A549 (cell line): ENCODE data around the gene ATF7IP2. TPM values are rescaled to one million over a fixed set of nuclear protein-coding genes. Genes with fewer than 3 reads are reported as not detected.

Experiments
- ATAC-seq, 2 experiments: fragments of 200-7000 bp in 1 of 2; fragments of >200 bp in 1 of 2; cut with Nextera tagmentation in 1 of 2; cut with Tn5 transposase in 1 of 2; 3 replicates each; pipeline versions ENCODE4 v1.8.0 to v1.9.1; 2018 to 2020; ENCODE audit warnings: mild to moderate bottlenecking in 1 of 2, moderate library complexity in 1 of 2
- CTCF ChIA-PET: fragments of 300-600 bp; sonication (Branson Sonifier 250); formaldehyde crosslinking; extraction: SDS; loops from one replicate; lab custom pipeline; 2021; ENCODE audit warnings: antibody characterized with exemption, inconsistent platforms; lab: Yijun Ruan, JAX
- POLR2A ChIA-PET: fragments of 350-600 bp; formaldehyde crosslinking; extraction: SDS; loops from one replicate; lab custom pipeline; 2021; ENCODE audit warnings: antibody characterized with exemption, inconsistent platforms; lab: Yijun Ruan, JAX
- DNase-seq, 2 experiments: peaks; one replicate each; pipeline versions ENCODE4 v3.0.0 to v3.0.0-alpha.2; 2011 to 2016; ENCODE audit warnings: low read depth in 1 of 2, low spot score in 1 of 2
- FAIRE-seq: peaks from 2 replicates; lab custom pipeline; 2011; peaks lifted over from hg19 to GRCh38; lab: Jason Lieb, UNC
- H3K27ac ChIP-seq, 2 experiments: fragments of >200 bp; sonication (Bioruptor Twin); formaldehyde crosslinking; 3 replicates each; pipeline ENCODE4 v1.5.1; 2016 to 2017
- H3K4me1 ChIP-seq: fragments of >200 bp; sonication (Bioruptor Twin); formaldehyde crosslinking; 3 replicates; pipeline ENCODE4 v1.6.1; 2016
- H3K4me2 ChIP-seq: fragments of >200 bp; sonication (Bioruptor Twin); formaldehyde crosslinking; 3 replicates; pipeline ENCODE4 v1.6.1; 2016
- H3K4me3 ChIP-seq: fragments of >200 bp; sonication (Bioruptor Twin); formaldehyde crosslinking; 3 replicates; pipeline ENCODE4 v1.5.1; 2016
- H3K9me3 ChIP-seq: fragments of >200 bp; sonication (Bioruptor Twin); formaldehyde crosslinking; 3 replicates; pipeline ENCODE4 v1.6.1; 2016
- BHLHE40 ChIP-seq: IDR thresholded peaks from 2 replicates; pipeline ENCODE4 v1.6.1; 2012; ENCODE audit warnings: low read depth, low read length, inconsistent platforms
- CHD2 ChIP-seq: fragments of 150-350 bp; IDR thresholded peaks from 2 replicates; pipeline ENCODE4 v1.6.1; 2014; ENCODE audit warnings: low read length; ENCODE audit not compliant: partially characterized antibody
- FOXS1 ChIP-seq: fragments of 250-450 bp; sonication (Bioruptor Pico); IDR thresholded peaks from 2 replicates; pipeline ENCODE4 v1.5.0; 2020; ENCODE audit warnings: mild to moderate bottlenecking, moderate library complexity
- HOXA7 ChIP-seq: fragments of 250-450 bp; sonication (Bioruptor Pico); IDR thresholded peaks from 2 replicates; pipeline ENCODE4 v1.5.0; 2020; ENCODE audit warnings: mild to moderate bottlenecking, moderate library complexity
- JUN ChIP-seq, 2 experiments: fragments of >200 bp; sonication (Bioruptor Twin); formaldehyde crosslinking; IDR thresholded peaks; 2 replicates in 1 of 2; 3 replicates in 1 of 2; pipeline ENCODE4 v1.6.1; 2016 to 2017
- MAZ ChIP-seq: fragments of 150-350 bp; IDR thresholded peaks from 2 replicates; pipeline ENCODE4 v1.6.1; 2014; ENCODE audit warnings: antibody characterized with exemption, low read depth, low read length, borderline replicate concordance
- MYC ChIP-seq: IDR thresholded peaks from 2 replicates; pipeline ENCODE4 v1.6.1; 2012; ENCODE audit warnings: mild to moderate bottlenecking, inconsistent platforms, low read length, improper control_type of control experiment, borderline replicate concordance
- NFE2L2 ChIP-seq: fragments of 150-350 bp; conservative IDR thresholded peaks from 2 replicates; pipeline ENCODE4 v1.6.1; 2014; ENCODE audit warnings: low read length
- NPAS2 ChIP-seq: fragments of 250-450 bp; sonication (Bioruptor Pico); IDR thresholded peaks from 2 replicates; pipeline ENCODE4 v1.8.0; 2022; ENCODE audit warnings: mild to moderate bottlenecking, moderate library complexity, borderline replicate concordance
- NR3C1 ChIP-seq: fragments of >200 bp; sonication (Bioruptor Twin); formaldehyde crosslinking; IDR thresholded peaks from 3 replicates; pipeline ENCODE4 v1.6.1; 2017
- POLR2AphosphoS2 ChIP-seq: conservative IDR thresholded peaks from 2 replicates; pipeline ENCODE4 v1.6.1; 2012; ENCODE audit warnings: low read length, improper control_type of control experiment, inconsistent platforms
- RAD21 ChIP-seq, 2 experiments: fragments of >200 bp in 1 of 2; sonication (Bioruptor Twin) in 1 of 2; formaldehyde crosslinking in 1 of 2; IDR thresholded peaks in 1 of 2; conservative IDR thresholded peaks in 1 of 2; 2 replicates in 1 of 2; 3 replicates in 1 of 2; pipeline ENCODE4 v1.6.1; 2012 to 2018; ENCODE audit warnings: inconsistent platforms in 1 of 2
- RARB ChIP-seq: fragments of 250-450 bp; sonication (Bioruptor Pico); IDR thresholded peaks from 2 replicates; pipeline ENCODE4 v1.8.0; 2021; ENCODE audit warnings: mild to moderate bottlenecking, moderate library complexity
- RCOR1 ChIP-seq: fragments of 150-350 bp; IDR thresholded peaks from 2 replicates; pipeline ENCODE4 v1.6.1; 2014; ENCODE audit warnings: antibody characterized with exemption, low read length, low read depth
- RFX5 ChIP-seq: fragments of 450-650 bp; IDR thresholded peaks from 2 replicates; pipeline ENCODE4 v1.7.1; 2014; ENCODE audit warnings: antibody characterized with exemption, mild to moderate bottlenecking, moderate library complexity
- SMC3 ChIP-seq: fragments of >200 bp; sonication (Bioruptor Twin); formaldehyde crosslinking; IDR thresholded peaks from 3 replicates; pipeline ENCODE4 v1.6.1; 2018; ENCODE audit warnings: inconsistent platforms
- SREBF2 ChIP-seq: fragments of 450-650 bp; IDR thresholded peaks from 2 replicates; pipeline ENCODE4 v1.6.1; 2014; ENCODE audit warnings: mild to moderate bottlenecking, moderate library complexity
- TP53 ChIP-seq: fragments of 250-450 bp; sonication (Bioruptor Pico); IDR thresholded peaks from 2 replicates; pipeline ENCODE4 v1.5.0; 2021; ENCODE audit warnings: mild to moderate bottlenecking, moderate library complexity
- ZC3H11A ChIP-seq: fragments of 450-650 bp; IDR thresholded peaks from 2 replicates; pipeline ENCODE4 v1.6.1; 2014; ENCODE audit warnings: antibody characterized with exemption, mild to moderate bottlenecking
- ZFP36 ChIP-seq: fragments of 450-650 bp; IDR thresholded peaks from 2 replicates; pipeline ENCODE4 v1.6.1; 2014; ENCODE audit warnings: borderline replicate concordance; ENCODE audit not compliant: partially characterized antibody
- ZNF302 ChIP-seq: fragments of 250-450 bp; sonication (Bioruptor Pico); IDR thresholded peaks from 2 replicates; pipeline ENCODE4 v1.9.0; 2021; ENCODE audit warnings: inconsistent platforms, mild to moderate bottlenecking, moderate library complexity
- ZSCAN20 ChIP-seq: fragments of 250-450 bp; sonication (Bioruptor Pico); IDR thresholded peaks from 2 replicates; pipeline ENCODE4 v1.8.0; 2022; ENCODE audit warnings: mild to moderate bottlenecking, moderate library complexity
- WGBS: methylation state at CpG from one replicate; pipeline ENCODE4 v1.1.6; 2017; ENCODE audit errors: missing lambda C conversion rate; 5-methylcytosine and 5-hydroxymethylcytosine counted together
- polyA plus RNA-seq, 4 experiments: library from polyadenylated mRNA; depleted of rRNA in 3 of 4; stranded (reverse); fragments of >200 nt; fragmentation: RNase III in 1 of 4; extraction: RNeasy Plus Mini Kit Qiagen cat#74134 plus additional on column Dnase treatment in 1 of 4; gene quantifications; 2 replicates in 3 of 4; 3 replicates in 1 of 4; pipeline ENCODE4 v1.2.3, GENCODE V29; 2011 to 2017
- TF ChIP-seq, protein P1 (sequence below): fragments of 200-600 bp; sonication (generic); IDR thresholded peaks from 2 replicates; pipeline ENCODE4 v1.6.1; 2016; ENCODE audit warnings: antibody characterized with exemption, mild to moderate bottlenecking, moderate library complexity
- TF ChIP-seq, protein P2 (sequence below): fragments of 150-350 bp; IDR thresholded peaks from 2 replicates; pipeline ENCODE4 v1.6.1; 2014; ENCODE audit warnings: low read depth, mild to moderate bottlenecking, low read length
- TF ChIP-seq, protein P3 (sequence below): IDR thresholded peaks from 2 replicates; pipeline ENCODE4 v1.6.1; 2012; ENCODE audit warnings: low read depth, borderline replicate concordance
- TF ChIP-seq, protein P4 (sequence below): fragments of 250-450 bp; sonication (Bioruptor Pico); IDR thresholded peaks from 2 replicates; pipeline ENCODE4 v1.5.0; 2020; ENCODE audit warnings: low read depth, mild to moderate bottlenecking, moderate library complexity
- TF ChIP-seq, protein P5 (sequence below): fragments of 450-650 bp; IDR thresholded peaks from 2 replicates; pipeline ENCODE4 v1.6.1; 2014; ENCODE audit warnings: antibody characterized with exemption

Gene ATF7IP2
- polyA plus RNA-seq, 2 of the 4 experiments (the other 2 are of a cell fraction): 12.3 to 23.5 TPM

- ATAC-seq: no peak
- no peaks in the 10 kb centered on the region for H3K9me3 ChIP-seq
- H3K27ac ChIP-seq: no peak overlapping the region
- FAIRE-seq: no peak
- no peak for DNase-seq
- no peak overlapping the region for H3K4me3 ChIP-seq
- CTCF ChIA-PET: no interaction called here
- POLR2A ChIA-PET: no interaction called here
- no peak overlapping the region for H3K4me2 ChIP-seq
- H3K4me1 ChIP-seq: 0 out of 3 replicates have a peak, but pooled peaks cover 1% of the 10 kb centered on the region
- WGBS: 95% methylated on average over 8 of the region's 8 CpGs
- no peak for TF ChIP-seq MYC
- no peak for TF ChIP-seq MAZ
- no peak for TF ChIP-seq NPAS2 (CRISPR knock-in tag)
- TF ChIP-seq RFX5: no peak
- no peak for TF ChIP-seq NR3C1
- TF ChIP-seq NFE2L2: no peak
- no peak for TF ChIP-seq ZFP36
- TF ChIP-seq RCOR1: no peak
- TF ChIP-seq, protein P1, sequence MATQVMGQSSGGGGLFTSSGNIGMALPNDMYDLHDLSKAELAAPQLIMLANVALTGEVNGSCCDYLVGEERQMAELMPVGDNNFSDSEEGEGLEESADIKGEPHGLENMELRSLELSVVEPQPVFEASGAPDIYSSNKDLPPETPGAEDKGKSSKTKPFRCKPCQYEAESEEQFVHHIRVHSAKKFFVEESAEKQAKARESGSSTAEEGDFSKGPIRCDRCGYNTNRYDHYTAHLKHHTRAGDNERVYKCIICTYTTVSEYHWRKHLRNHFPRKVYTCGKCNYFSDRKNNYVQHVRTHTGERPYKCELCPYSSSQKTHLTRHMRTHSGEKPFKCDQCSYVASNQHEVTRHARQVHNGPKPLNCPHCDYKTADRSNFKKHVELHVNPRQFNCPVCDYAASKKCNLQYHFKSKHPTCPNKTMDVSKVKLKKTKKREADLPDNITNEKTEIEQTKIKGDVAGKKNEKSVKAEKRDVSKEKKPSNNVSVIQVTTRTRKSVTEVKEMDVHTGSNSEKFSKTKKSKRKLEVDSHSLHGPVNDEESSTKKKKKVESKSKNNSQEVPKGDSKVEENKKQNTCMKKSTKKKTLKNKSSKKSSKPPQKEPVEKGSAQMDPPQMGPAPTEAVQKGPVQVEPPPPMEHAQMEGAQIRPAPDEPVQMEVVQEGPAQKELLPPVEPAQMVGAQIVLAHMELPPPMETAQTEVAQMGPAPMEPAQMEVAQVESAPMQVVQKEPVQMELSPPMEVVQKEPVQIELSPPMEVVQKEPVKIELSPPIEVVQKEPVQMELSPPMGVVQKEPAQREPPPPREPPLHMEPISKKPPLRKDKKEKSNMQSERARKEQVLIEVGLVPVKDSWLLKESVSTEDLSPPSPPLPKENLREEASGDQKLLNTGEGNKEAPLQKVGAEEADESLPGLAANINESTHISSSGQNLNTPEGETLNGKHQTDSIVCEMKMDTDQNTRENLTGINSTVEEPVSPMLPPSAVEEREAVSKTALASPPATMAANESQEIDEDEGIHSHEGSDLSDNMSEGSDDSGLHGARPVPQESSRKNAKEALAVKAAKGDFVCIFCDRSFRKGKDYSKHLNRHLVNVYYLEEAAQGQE: no peak
- TF ChIP-seq, protein P2, sequence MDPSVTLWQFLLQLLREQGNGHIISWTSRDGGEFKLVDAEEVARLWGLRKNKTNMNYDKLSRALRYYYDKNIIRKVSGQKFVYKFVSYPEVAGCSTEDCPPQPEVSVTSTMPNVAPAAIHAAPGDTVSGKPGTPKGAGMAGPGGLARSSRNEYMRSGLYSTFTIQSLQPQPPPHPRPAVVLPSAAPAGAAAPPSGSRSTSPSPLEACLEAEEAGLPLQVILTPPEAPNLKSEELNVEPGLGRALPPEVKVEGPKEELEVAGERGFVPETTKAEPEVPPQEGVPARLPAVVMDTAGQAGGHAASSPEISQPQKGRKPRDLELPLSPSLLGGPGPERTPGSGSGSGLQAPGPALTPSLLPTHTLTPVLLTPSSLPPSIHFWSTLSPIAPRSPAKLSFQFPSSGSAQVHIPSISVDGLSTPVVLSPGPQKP: no peak
- no peak for TF ChIP-seq CHD2
- TF ChIP-seq POLR2AphosphoS2: no peak
- TF ChIP-seq, protein P3, sequence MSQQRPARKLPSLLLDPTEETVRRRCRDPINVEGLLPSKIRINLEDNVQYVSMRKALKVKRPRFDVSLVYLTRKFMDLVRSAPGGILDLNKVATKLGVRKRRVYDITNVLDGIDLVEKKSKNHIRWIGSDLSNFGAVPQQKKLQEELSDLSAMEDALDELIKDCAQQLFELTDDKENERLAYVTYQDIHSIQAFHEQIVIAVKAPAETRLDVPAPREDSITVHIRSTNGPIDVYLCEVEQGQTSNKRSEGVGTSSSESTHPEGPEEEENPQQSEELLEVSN: no peak
- no peak for TF ChIP-seq HOXA7
- TF ChIP-seq ZC3H11A: no peak
- TF ChIP-seq RAD21 (conservative IDR thresholded peaks at IDR 0.05 in 1 of 2, IDR thresholded peaks at IDR 0.05 in 1 of 2): no peak
- no peak for TF ChIP-seq ZNF302 (CRISPR knock-in tag)
- TF ChIP-seq, protein P4, sequence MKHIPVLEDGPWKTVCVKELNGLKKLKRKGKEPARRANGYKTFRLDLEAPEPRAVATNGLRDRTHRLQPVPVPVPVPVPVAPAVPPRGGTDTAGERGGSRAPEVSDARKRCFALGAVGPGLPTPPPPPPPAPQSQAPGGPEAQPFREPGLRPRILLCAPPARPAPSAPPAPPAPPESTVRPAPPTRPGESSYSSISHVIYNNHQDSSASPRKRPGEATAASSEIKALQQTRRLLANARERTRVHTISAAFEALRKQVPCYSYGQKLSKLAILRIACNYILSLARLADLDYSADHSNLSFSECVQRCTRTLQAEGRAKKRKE (CRISPR knock-in tag): no peak
- no peak for TF ChIP-seq SMC3
- TF ChIP-seq, all 56 proteins: peak for 0
These were observed 142.8 kb downstream of the ATF7IP2 start for GRCh38 chr16:10528635-10529034.

DNA sequence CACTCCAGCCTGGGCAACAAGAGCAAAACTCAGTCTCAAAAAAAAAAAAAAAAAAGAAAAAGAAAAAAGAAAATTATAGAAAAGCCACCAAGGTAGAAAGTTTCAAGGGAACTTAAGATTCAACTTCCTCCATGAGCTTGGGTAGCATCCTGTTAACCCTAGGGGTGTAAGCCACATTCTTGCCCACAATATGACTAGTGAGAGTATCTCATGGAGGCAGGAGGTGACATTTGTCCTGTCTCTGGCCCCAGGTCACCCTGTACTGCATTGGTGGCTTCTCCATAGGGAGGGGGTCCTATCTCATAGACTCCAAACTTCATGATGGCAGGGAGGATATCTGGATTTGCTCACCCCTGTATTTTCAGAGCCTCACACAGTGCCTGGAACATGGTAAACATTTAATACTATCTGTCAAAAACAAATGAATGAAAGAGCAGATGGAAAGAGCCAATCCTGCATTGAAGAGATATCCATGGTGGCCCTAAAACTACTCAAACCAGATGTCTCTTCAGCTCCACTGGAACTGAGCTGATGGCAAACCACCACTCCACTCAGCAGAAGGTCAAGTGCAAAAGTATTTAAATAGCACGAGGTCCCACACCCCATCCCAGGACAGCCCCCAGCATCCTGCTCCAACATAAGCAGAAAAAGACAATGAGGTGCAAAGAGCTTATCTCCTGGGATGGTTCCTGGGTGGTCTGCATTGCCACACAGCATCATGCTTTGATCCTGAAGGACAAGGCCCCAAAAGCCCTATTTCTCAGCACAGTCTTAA is 144.2 kb downstream of the ATF7IP2 start:
- DNase-seq (no peak), FAIRE-seq (no peak), ATAC-seq (no peak)
- 92% methylated on average over 1 of the region's 1 CpG for WGBS
- Histone ChIP-seq H3K9me3 (no peaks in the 10 kb centered on the region), H3K4me1 (0 out of 3 replicates have a peak, but pooled peaks cover 4% of the 10 kb centered on the region), H3K4me3 (no peak overlapping the region), H3K27ac (no peak overlapping the region), H3K4me2 (no peak overlapping the region)
- CTCF ChIA-PET: interaction anchor here (1.0 to 2.6 kb wide), 3 partner anchors 9 to 19 kb away, joined by 3 to 13 read pairs (median 4); no protein-coding TSS in a partner anchor
- POLR2A ChIA-PET: no interaction called here
- TF ChIP-seq BHLHE40 (no peak), ZSCAN20 (CRISPR knock-in tag) (no peak), FOXS1 (CRISPR knock-in tag) (no peak), SREBF2 (no peak), NFE2L2 (no peak), TP53 (CRISPR knock-in tag) (no peak), RARB (no peak), JUN (IDR thresholded peaks at IDR 0.05) (no peak), MAZ (no peak), SMC3 (no peak)
- TF ChIP-seq, protein P5, sequence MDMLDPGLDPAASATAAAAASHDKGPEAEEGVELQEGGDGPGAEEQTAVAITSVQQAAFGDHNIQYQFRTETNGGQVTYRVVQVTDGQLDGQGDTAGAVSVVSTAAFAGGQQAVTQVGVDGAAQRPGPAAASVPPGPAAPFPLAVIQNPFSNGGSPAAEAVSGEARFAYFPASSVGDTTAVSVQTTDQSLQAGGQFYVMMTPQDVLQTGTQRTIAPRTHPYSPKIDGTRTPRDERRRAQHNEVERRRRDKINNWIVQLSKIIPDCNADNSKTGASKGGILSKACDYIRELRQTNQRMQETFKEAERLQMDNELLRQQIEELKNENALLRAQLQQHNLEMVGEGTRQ: no peak
- TF ChIP-seq, protein P2: no peak
- TF ChIP-seq, protein P3: no peak
